RWPE1 (cell line): Measurements from ENCODE around the gene ETV5.
A peak's percentile ranks its signal among the peaks of the same experiment; 100 is the strongest.

Source experiments
- CTCF ChIA-PET: fragments of 350-600 bp; sonication (Branson Sonifier 250); formaldehyde crosslinking; extraction: SDS; loops from one replicate; lab custom pipeline; 2021; lab: Yijun Ruan, JAX
- POLR2A ChIA-PET: fragments of 400-600 bp; formaldehyde crosslinking; extraction: SDS; loops from one replicate; lab custom pipeline; 2020; ENCODE audit warnings: antibody characterized with exemption; ENCODE audit not compliant: low non-redundant PET; lab: Yijun Ruan, JAX
- DNase-seq: peaks from one replicate; pipeline ENCODE4 v3.0.0; 2012; ENCODE audit warnings: low spot score
- H3K27ac ChIP-seq: fragments of 450-650 bp; 2 replicates; pipeline ENCODE4 v1.5.1; 2017
- TF ChIP-seq, protein P1 (sequence below): fragments of 450-650 bp; conservative IDR thresholded peaks from 2 replicates; pipeline ENCODE4 v1.5.1; 2017; ENCODE audit warnings: low read depth, mild to moderate bottlenecking

Gene ETV5

DNA sequence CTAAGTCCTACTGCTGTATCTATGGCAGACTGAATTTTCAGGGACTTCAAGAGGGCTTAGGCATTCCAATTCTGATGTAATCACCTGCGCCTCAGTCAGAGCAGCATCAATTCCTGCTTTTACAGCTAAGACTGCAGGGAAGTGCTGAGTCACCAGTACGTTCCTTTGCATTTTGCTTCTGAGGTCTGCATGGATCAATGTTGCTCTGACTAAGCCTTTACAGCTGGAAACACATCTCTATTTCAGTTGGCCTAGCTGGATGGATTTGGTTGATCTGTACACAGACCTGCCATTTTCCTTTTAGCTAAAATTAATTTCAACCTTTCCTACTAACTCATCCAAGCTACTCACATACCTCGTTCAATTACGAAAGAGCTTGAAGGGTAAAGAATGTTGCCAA, 51.3 kb downstream of the ETV5 start:
- no peak overlapping the region for H3K27ac ChIP-seq
- ChIA-PET CTCF (no interaction called here), POLR2A (no interaction called here)
- DNase-seq = peak; percentile 28
- TF ChIP-seq, protein P1, sequence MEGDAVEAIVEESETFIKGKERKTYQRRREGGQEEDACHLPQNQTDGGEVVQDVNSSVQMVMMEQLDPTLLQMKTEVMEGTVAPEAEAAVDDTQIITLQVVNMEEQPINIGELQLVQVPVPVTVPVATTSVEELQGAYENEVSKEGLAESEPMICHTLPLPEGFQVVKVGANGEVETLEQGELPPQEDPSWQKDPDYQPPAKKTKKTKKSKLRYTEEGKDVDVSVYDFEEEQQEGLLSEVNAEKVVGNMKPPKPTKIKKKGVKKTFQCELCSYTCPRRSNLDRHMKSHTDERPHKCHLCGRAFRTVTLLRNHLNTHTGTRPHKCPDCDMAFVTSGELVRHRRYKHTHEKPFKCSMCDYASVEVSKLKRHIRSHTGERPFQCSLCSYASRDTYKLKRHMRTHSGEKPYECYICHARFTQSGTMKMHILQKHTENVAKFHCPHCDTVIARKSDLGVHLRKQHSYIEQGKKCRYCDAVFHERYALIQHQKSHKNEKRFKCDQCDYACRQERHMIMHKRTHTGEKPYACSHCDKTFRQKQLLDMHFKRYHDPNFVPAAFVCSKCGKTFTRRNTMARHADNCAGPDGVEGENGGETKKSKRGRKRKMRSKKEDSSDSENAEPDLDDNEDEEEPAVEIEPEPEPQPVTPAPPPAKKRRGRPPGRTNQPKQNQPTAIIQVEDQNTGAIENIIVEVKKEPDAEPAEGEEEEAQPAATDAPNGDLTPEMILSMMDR = no peak

DNA sequence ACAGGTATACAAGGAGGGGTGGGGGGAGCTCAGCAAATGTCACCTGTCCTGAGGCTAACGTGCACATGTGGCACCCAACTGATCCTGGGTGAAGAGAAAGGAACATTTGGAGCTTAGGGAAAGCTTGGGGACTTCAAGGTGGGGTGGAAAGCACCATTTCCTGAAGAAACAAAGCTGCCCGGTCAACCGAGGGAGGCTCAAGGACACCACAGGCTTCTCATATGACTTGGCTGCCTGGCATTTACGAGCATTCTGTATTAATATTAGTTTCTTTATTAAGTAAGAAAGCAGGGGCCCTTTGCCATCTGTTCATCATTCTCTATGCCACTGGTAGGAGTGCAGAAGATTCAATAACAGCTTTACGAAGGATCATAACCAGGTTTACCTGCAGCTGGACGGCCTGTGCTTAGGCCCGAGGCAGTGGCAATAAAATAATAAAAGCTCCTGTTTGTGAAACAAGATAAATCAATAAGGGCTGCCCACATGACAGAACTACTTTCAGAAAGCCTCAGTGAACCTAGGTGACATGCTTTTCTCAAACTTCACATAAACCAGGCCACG, 54.0 kb downstream of the ETV5 start:
- ChIA-PET CTCF (no interaction called here), POLR2A (no interaction called here)
- no peak overlapping the region for H3K27ac ChIP-seq
- DNase-seq = no peak
- TF ChIP-seq, protein P1 = no peak

GRCh38 chr3:186053954-186054791, 54.7 kb downstream of the ETV5 start:
- DNase-seq = no peak
- ChIA-PET POLR2A (no interaction called here), CTCF (interaction anchor here (0.6 kb wide), 1 partner anchor 486 kb away, joined by 6 read pairs; no protein-coding TSS in a partner anchor)
- TF ChIP-seq, protein P1 = no peak
- H3K27ac ChIP-seq = no peak overlapping the region

DNA sequence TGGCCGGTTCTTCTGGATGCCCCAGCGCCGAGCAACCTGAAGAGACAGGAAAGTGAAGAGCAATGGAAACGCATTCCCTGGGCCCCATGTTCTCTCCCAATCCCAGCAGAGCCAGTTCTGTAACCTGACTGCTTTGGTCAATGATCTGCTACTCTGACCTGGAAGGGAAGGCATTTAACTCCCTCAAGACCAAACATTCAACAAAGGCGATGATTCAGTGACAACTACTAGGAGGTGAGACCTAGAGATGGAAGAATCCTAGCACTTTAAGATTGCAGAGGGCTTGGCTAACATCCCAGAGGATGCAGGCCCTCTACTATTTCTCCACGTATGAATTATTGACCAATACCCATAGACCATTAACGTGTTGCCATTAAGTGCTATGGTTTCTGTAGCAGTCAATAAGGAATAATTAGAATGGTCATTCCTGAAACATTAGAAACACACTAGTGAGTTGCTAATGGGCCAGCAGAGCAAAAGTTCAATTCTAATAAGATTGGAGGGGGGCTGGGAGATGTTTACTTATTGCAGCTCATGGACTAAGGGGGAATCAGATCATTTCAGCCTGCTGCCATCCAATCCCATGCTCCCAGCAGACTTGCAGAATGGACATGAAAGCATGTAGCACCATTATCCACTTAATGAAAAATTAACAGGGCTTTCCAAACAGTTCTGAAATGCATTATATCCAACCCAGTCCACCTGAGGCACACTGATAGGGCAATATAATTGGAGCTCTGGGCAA, 56.6 kb downstream of the ETV5 start:
- DNase-seq = no peak
- H3K27ac ChIP-seq = no peak overlapping the region
- TF ChIP-seq, protein P1 = no peak
- POLR2A ChIA-PET = no interaction called here
- CTCF ChIA-PET = interaction anchor here (0.5 kb wide), 1 partner anchor 23 kb away, joined by 5 read pairs; no protein-coding TSS in a partner anchor

DNA sequence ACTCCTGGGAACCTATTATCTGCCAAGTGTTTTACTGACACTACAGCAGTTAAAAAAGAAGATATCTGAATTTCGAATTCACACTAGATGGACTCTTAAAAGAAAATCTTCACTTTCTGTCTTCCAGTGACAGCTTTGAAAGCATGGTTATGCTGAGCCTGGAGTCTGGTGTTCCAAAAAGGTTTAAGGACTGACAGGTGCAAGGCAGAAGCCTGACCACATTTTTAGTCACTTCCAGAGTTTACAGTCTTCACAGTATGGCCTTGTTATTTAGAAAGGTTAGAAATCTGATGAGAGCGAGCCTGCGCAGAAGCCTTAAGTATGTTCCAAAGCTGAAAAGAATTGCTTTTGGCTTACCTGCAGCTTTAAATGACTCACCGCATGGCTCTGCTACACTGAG, 59.9 kb downstream of the ETV5 start:
- TF ChIP-seq, protein P1 = no peak
- H3K27ac ChIP-seq = no peak overlapping the region
- no peak for DNase-seq
- ChIA-PET CTCF (no interaction called here), POLR2A (no interaction called here)

DNA sequence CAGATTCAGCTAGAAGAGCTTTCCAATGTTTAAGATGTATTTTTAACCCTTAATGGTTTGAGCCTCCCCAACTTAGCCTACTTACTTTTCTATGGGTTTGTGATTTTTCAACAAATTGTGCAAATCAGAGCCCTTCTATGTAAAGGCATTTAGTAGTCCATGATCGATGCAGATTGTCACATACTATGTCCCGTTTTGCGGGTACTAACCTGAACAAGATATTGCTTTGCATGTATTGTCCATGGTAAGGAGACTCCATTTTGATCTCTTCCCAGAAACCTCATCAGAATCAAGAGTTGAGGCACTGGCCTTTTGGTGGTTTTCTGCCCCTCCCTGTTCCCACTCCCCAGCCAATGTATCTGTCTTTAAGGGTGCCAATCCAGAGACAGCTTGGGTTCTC, 60.8 kb downstream of the ETV5 start:
- H3K27ac ChIP-seq = no peak overlapping the region
- DNase-seq = no peak
- TF ChIP-seq, protein P1 = no peak
- POLR2A ChIA-PET = no interaction called here
- CTCF ChIA-PET = no interaction called here
